T-helper 1 cell treated with Interleukin-12 subunit alpha and Interleukin-12 subunit beta and Interleukin-4 antibody, amounts not matched to agents 30 μg/mL and 1 μg/mL, for 36 hours (primary cell): ENCODE data around the gene PGAP6.

Source experiments
- H3K27ac Mint-ChIP-seq: one replicate; pipeline ENCODE4 v1.8.0; 2021; ENCODE audit warnings: mild to moderate bottlenecking, mixed read lengths
- H3K27me3 Mint-ChIP-seq: one replicate; pipeline ENCODE4 v1.8.0; 2021; ENCODE audit warnings: low read depth, mixed read lengths
- H3K36me3 Mint-ChIP-seq: one replicate; pipeline ENCODE4 v1.8.0; 2021; ENCODE audit warnings: low read depth, mixed read lengths
- H3K4me1 Mint-ChIP-seq: one replicate; pipeline ENCODE4 v1.8.0; 2021; ENCODE audit warnings: low read depth, mixed read lengths
- H3K4me3 Mint-ChIP-seq: one replicate; pipeline ENCODE4 v1.8.0; 2021; ENCODE audit warnings: mild to moderate bottlenecking, moderate library complexity, mixed read lengths
- H3K9me3 Mint-ChIP-seq: one replicate; pipeline ENCODE4 v1.8.0; 2021; ENCODE audit warnings: mixed read lengths

PGAP6 gene

DNA sequence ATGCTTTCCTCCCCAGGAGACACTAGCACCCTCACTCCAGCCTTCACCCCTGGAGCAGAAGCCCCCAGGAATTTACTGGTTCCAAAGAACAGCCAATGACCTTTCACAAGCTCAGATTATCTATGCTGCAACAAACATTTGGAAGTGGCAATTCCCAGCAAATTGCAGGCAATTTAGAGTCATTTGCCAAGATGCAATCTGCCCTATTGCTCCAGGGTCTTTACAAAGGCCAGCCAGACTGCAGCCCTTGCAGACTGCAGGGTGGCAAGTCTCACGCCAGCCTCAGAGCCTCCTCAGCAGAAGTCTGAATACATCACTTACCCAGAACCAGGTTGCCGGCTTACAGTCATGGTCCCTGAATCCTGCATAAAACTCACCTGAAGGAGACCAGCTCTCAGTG lies 51.0 kb downstream of the PGAP6 start:
- H3K27ac Mint-ChIP-seq = no peak overlapping the region
- H3K27me3 Mint-ChIP-seq = peaks cover 7% of the 10 kb centered on the region
- H3K36me3 Mint-ChIP-seq = peaks cover 6% of the 10 kb centered on the region
- peaks cover 13% of the 10 kb centered on the region for H3K4me1 Mint-ChIP-seq
- no peaks in the 10 kb centered on the region for H3K9me3 Mint-ChIP-seq
- H3K4me3 Mint-ChIP-seq = no peak overlapping the region

DNA sequence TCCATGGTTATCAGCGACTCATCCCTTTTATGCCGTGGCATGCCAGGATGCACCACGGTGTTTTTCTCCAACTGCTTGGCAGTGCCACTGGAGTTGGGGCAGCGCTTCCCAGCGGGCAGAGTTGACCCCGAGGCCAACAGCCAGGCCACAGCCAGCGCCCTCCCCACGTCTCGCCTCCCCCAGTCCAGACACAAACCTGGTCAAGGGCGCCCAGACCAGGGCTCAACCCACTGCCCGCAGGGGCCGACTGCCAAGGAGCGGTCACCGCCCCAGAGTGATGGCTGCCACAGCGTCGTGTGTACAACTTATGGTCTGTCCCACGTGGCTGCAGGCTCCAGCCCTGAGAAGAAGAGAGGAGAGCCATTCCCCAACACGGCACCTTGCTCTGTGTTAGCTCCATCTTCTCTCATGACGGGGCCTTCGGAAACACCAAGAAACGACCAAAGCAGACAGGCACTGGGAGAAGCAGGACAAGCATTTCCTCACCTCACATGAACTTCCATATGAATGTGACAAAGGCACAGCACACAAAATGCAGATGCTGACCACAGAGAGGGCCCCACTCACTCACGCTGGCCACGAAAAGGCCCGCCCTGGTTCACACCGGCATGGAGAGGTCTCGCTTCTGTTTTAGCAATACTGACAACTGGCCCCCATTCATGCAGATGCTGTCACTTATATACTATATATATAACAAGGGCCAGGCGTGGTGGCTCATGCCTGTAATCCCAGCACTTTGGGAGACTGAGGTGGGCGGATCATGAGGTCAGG lies 56.2 kb downstream of the PGAP6 start:
- peaks cover 3% of the 10 kb centered on the region for H3K36me3 Mint-ChIP-seq
- peaks cover 22% of the 10 kb centered on the region for H3K4me1 Mint-ChIP-seq
- H3K9me3 Mint-ChIP-seq = no peaks in the 10 kb centered on the region
- H3K27ac Mint-ChIP-seq = peak overlapping the region; percentile 49
- peaks cover 5% of the 10 kb centered on the region for H3K27me3 Mint-ChIP-seq
- H3K4me3 Mint-ChIP-seq = peak overlapping the region; percentile 43

DNA sequence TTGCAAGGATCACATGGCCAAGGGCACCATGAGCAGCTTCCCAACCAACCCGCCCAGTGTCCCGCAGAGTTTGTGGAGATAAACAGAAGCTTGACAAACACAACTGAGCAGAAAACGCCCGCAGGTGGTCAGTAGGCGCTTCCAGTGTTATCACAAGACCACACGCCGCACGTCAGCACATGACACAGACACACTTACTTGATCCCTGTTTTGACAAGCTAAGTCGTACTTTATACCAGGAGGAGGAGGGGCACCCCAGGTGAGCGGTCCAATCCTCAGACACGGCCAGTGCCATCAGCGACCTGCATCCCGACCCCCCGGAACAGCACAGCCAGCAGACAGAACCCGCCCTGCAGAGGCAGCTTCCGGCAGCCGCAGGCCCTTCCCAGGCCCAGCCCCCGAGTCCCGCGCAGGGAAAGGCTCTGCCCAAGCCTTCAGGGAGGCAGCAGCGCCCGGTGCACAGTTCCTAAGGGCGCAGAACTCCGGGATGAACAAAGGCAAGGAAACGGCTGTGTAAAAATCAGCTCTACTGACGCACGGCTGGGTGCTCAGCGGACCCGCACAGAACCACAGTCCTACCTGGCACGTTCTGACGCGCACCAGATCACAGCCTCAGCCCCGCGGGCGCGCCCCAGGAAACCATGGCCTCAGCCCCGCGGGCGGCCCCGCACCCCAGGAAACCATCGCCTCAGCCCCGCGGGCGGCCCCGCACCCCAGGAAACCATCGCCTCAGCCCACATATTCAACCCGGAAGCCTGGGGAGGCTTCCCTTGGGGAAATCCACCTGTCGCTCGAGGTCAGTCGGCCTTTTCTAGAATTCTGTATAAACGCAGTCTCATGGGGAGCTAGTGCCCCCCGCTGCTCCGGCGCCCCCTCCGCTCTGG lies 57.1 kb downstream of the PGAP6 start:
- Mint-ChIP-seq H3K27ac (peak overlapping the region; percentile 49), H3K36me3 (no peaks in the 10 kb centered on the region), H3K4me1 (peaks cover 22% of the 10 kb centered on the region), H3K27me3 (no peaks in the 10 kb centered on the region), H3K9me3 (no peaks in the 10 kb centered on the region), H3K4me3 (peak overlapping the region; percentile 43)

DNA sequence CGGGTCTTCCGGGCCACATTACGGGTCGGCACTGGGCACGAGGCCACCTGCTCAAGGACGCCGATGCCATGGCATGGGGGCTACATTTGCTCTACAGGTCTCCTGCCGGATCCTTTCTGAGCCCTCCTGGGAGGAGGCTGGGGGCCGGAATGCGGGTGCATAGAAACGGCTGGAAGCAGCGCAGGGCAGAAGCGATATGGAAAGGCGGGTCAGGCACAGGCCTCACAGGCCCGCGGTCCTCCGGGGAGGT lies 57.7 kb downstream of the PGAP6 start:
- no peaks in the 10 kb centered on the region for H3K9me3 Mint-ChIP-seq
- peaks cover under 1% of the 10 kb centered on the region for H3K36me3 Mint-ChIP-seq
- H3K27ac Mint-ChIP-seq = no peak overlapping the region
- H3K27me3 Mint-ChIP-seq = no peaks in the 10 kb centered on the region
- peak overlapping the region; percentile 28 for H3K4me3 Mint-ChIP-seq
- peaks cover 24% of the 10 kb centered on the region for H3K4me1 Mint-ChIP-seq

DNA sequence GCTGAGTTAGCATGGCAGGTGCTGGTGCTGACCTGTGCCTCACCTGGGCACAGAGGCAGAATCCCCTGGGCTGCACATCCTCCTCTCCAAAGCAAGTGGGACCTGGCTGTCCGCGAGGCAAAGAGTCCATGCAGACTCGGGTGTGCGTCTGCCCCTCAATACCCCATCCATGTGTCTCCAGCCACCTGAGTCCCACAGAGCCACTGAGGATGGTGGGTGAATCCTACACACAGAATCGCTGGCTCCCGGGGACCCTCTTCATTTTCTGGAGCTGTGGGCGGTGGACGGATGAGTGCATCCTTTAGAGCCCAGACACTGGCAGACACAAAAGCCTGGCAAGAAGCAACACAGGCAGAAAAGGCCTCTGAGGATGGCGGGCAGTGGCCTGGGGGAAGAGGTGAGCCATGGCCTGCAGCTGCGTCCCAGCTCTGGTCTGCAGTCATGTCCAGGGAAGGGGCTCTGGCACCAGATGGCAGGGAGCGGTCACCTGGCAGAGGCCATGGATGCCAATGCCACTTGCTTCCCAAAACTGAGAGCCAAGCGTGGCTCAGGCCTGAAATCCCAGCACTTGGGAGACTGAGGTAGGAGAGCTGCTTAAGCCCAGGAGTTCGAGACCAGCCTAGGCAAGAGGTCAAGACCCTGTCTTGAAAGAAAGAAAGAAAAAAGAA lies 59.2 kb downstream of the PGAP6 start:
- no peak overlapping the region for H3K4me3 Mint-ChIP-seq
- no peaks in the 10 kb centered on the region for H3K27me3 Mint-ChIP-seq
- H3K36me3 Mint-ChIP-seq = peaks cover 2% of the 10 kb centered on the region
- H3K9me3 Mint-ChIP-seq = no peaks in the 10 kb centered on the region
- H3K4me1 Mint-ChIP-seq = peaks cover 25% of the 10 kb centered on the region
- H3K27ac Mint-ChIP-seq = no peak overlapping the region

DNA sequence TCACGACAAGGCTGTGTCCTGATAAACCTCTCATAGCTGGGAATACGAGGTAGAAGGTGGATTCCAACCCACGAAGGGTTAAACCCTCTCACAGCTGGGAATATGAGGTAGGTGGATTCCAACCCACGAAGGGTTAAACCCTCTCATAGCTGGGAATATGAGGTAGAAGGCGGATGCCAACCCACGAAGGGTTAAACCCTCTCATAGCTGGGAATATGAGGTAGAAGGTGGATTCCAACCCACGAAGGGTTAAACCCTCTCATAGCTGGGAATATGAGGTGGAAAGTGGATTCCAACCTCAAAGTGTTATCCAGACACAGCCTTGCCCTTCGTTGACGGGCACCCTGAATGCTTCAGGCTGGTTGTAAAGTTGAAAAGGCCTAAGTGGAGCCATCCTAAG lies 60.2 kb downstream of the PGAP6 start:
- peaks cover 2% of the 10 kb centered on the region for H3K36me3 Mint-ChIP-seq

More for the DNA sequence above, 60.2 kb downstream of the PGAP6 start:
- Mint-ChIP-seq H3K9me3 (no peaks in the 10 kb centered on the region), H3K27ac (no peak overlapping the region), H3K27me3 (no peaks in the 10 kb centered on the region), H3K4me1 (peaks cover 25% of the 10 kb centered on the region), H3K4me3 (no peak overlapping the region)
